Stimulated activated CD4-positive, alpha-beta T cell treated with anti-CD3 and anti-CD28 coated beads, TNF-alpha, amount 100 ng/mL, for 4 hours (primary cell): ENCODE data around the gene KANK3.
A peak's percentile ranks its signal among the peaks of the same experiment; 100 is the strongest.
"Not testable (repeated sequence)": the region's sequence is repeated elsewhere in the genome, so short reads cannot be mapped to it uniquely, and the experiment has no call there.

Experiments used
- DNase-seq, 3 experiments: peaks; one replicate each; pipeline ENCODE4 v3.0.0-alpha.2; 2020; ENCODE audit warnings: low read depth in 3 of 3

Gene KANK3

GRCh38 chr19:8370176-8371010 lies 27.3 kb upstream of the KANK3 start:
- DNase-seq = no peak

DNA sequence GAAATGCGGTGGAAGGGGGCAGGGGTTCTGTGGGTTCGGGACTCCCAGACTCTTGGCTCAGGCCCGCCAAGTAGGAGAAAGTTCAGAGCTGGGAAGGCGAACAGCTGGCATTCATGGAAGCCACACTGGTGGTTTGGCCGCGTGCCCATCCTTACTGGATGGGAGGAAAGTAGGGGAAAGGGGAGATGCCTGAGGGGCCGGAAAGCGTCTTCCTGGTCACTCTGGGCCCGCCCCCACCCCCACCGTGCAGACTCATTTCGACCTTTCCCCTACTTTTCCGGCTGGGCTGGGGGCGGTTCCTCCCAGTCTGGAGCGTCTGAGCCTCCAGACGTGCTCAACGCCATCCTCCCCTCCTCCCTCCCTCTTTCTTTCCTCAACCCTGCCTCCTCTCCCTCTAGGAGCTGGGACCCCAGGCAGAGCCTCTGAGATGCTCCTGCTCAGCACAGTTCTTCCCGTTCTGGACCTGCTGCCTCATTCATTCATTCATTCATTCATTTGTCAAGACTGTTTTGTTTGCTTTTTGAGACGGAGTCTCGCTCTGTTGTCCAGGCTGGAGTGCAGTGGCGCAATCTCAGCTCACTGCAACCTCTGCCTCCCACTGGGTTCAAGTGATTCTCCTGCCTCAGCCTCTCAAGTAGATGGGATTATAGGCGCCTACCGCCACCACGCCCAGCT lies 24.4 kb upstream of the KANK3 start:
- no peak for DNase-seq

DNA sequence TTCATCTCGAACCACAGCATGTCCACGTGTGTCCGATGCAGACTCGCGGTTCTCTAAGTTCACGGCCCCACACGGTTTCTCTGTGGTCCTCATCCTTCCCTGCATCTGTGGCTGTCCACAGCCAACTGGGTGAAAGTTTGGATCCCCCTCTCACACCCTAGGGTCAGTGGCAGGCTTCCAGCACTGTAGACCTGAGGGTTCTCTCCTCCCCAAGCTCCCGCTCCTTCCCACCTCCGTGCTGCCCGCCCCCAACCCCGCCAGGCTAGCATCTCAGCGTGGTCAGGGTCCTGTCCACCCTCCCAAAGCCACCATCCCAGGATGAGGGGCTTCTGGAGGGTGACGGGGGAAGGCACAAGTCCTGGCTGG lies 23.9 kb upstream of the KANK3 start:
- no peak for DNase-seq

GRCh38 chr19:8366121-8366581 lies 23.1 kb upstream of the KANK3 start:
- no peak for DNase-seq

DNA sequence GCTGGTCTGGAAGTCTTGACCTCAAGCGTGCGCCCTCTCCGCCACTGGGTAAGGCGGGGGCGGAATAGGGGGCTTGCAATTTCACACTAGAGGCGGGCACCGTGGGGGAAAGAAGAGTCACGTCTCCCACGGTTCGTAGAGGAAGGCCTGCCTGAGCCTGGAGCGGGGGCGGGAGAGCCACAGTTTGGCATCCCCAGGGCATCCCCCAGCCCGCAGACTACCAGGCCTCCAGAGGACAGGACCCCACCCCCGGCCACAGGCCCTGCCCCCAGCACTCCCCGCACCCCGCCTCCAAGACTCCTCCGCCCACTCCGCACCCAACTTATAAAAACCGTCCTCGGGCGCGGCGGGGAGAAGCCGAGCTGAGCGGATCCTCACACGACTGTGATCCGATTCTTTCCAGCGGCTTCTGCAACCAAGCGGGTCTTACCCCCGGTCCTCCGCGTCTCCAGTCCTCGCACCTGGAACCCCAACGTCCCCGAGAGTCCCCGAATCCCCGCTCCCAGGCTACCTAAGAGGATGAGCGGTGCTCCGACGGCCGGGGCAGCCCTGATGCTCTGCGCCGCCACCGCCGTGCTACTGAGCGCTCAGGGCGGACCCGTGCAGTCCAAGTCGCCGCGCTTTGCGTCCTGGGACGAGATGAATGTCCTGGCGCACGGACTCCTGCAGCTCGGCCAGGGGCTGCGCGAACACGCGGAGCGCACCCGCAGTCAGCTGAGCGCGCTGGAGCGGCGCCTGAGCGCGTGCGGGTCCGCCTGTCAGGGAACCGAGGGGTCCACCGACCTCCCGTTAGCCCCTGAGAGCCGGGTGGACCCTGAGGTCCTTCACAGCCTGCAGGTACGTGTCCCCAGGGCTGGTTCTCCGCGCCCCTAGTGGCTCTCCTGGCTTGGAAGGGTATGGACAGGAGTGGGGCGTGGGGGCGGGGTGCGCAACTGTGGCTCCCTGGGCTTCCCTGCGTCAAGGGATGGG lies 21.0 kb upstream of the KANK3 start, which contains the start of gene ANGPTL4:
Gene ANGPTL4, plus strand, starts transcription at position 353 of the 969 bp plus-strand sequence. Its CDS starts 167 bp downstream, at position 520.
- peak; percentile 29 to 59 (median 37) for DNase-seq

- DNase-seq = no peak
These were observed 19.1 kb upstream of the KANK3 start for GRCh38 chr19:8361921-8362793.

DNA sequence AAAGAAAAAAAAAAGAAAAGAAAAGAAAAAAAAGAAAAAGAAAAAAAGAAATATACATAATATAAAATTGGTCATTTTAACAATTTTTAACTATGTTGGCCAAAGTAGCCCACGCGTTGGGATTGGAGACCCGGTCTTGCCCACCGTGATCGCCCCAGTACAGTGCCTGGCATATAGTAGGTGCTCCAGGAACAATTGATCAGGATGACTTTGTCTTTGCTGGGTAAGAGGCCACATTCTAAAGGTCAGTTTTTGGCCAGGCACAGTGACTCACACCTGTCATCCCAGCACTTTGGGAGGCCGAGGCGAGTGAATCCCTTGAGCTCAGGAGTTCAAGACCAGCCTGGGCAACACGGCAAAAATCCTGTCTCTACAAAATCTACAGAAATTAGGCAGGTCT lies 17.1 kb upstream of the KANK3 start:
- no peak for DNase-seq

DNA sequence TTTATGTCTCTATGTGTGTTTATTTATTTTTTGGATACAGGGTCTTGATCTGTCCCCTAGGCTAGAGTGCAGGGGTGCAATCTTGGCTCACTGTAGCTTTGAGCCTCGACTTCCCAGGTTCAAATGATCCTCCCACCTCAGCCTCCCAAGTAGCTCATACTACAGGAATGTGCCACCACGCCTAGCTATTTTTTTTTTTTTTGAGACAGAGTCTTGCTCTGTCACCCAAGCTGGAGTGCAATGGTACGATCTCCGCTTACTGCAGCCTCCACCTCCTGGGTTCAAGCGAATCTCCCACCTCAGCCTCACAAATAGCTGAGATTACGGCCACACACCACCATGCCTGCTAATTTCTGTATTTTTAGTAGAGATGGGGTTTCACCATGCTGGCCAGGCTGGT lies 15.9 kb upstream of the KANK3 start:
- DNase-seq = no peak

DNA sequence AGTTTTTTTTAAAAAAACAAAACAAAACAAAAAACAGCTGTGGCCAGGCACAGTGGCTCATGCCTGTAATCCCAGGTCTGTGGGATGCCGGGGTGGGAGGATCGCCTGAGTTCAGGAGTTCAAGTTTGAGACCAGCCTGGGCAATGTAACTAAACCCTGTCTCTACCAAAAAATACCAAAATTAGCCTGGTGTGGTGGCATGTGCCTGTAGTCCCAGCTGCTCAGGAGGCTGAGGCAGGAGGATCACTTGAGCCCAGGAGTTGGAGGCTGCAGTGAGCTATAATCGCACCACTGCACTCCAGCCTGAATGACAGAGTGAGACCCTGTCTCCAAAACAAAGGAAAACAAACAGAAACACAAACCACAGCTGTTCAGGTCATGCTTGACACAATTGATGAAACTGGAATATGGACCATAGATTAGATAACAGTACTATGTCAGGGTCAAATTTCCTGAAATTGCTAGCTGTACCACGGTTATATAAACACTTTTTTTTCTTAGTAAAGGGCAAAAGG lies 14.0 kb upstream of the KANK3 start:
- DNase-seq = no peak

DNA sequence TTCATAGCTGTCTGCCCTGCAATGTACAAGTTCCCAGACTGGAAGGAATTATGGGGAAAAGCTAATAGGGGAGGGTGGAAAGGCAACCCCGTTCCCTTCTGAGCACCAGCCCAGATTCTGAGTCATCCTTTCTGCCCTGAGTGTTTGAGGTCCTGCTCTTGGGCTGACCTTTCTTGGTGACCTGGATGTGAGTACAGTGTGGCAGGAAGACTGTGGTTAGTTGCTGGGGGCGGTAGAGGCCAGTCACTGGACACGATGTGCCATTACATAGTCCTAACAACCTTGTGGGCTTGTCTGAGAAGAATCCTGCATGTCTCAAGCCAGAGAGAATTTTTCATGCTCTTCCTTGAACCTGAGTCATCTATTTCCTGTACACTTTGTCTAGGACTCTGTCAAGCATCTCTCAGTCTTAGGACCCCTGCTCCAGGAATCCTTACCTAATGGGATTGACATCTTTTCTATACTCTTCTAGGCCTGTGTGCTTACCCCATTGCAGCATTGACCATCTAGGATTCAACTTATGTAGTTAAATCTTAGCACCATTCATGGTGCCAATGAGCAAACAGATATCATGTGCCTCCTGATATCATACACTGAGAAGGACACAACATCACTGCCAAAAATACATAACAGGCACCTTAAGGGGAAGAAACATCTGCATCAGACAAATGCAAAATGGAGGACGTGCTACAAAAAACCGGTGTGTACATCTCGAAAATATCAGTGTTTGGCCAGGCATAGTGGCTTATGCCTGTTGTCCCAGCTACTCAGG lies 12.8 kb upstream of the KANK3 start:
- DNase-seq = no peak

DNA sequence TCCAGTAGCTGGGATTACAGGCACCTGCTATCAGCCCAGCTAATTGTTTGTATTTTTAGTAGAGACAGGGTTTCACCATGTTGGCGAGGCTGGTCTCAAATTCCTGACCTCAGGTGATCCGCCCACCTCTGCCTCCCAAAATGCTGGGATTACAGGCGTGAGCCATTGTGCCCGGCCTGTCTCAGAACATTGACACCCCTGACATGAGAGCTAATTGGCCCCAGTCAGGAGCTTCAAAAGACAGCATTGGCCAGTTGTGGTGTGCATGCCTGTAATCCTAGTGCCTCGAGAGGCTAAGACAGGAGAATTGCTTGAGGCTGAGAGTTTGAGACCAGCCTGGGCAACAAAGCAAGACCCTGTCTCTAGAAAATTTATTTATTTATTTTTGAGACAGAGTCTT lies 9.8 kb upstream of the KANK3 start:
- not testable (repeated sequence) for DNase-seq

DNA sequence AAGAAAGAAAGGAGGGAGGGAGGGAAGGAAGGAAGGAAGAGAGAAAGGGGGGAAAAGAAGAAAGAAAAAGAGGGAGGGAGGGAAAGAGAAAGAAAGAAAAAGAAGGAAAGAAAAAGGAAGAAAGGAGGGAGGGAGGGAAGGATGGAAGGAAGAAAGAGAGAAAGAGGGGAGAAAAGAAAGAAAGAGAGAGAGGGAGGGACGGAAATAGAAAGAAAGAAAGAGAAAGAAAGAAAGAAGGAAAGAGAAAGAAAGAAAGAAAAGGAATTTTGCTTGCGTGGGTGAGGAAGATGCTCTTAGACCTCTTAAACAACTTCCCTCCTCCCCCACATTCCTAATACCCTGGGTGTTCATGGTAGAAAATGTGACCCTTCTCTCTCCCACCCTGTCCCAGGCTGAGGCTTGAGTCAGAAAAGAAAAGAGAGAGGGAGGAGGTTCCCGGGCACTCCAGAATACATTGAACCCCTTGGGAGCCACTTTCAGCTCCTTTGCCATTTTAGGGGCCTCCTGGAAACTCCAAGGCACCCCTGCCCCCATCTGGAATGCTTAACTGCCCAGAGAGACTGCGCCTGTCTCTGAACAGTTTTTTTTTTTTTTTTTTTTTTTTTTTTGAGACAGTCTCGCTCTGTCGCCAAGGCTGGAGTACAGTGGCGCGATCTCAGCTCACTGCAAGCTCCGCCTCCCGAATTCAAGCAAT lies 9.2 kb upstream of the KANK3 start:
- no peak for DNase-seq

DNA sequence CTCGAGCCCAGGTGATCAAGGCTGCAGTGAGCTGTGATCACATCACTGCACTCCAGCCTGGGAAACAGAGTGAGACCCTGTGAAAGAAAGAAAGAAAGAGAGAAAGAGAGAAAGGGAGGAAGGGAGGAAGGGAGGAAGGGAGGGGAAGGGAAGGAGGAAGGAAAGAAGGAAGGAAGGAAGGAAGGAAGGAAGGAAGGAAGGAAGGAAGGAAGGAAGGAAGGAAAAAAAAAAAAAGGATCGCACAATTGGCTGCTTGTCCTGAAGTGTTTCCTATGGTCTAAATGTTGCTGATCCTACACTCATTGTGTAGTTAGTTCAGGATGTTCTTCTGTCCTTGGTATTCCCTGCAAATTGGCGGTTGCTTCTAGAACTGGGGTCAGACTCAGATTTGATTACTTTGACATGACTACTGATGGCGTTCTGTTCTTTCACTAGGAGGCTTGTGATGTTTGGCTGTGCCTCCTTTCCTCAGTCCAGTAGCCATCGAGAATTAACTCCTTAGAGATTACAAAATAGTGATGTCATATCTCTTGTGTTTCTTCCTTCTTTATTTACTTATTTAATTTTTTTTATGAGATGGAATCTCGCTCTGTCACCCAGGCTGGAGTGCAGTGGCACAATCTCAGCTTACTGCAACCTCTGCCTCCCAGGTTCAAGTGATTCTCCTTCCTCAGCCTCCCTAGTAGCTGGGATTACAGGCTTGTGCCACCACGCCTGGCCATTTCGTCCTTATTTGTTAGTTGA lies 6.7 kb upstream of the KANK3 start:
- DNase-seq = not testable (repeated sequence)

DNA sequence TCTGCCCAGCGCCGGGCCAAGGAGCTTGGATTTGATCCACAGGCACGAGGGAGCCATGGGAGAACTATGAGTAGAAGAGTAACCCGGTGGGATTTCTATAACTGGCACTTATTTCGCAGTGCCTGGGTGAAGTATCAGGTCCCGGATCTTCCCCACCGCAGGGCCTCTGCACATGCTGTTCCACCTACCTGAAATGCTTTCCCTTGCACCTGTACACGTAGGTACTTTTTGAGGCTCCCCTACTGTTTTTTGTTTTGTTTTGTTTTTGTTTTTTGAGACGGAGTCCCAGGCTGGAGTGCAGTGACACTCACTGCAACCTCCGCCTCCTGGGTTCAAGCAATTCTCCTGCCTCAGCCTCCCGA lies 402 bp upstream of the KANK3 start:
- no peak for DNase-seq

- DNase-seq = no peak
These were observed 762 bp downstream of the KANK3 start for GRCh38 chr19:8342316-8342683.

DNA sequence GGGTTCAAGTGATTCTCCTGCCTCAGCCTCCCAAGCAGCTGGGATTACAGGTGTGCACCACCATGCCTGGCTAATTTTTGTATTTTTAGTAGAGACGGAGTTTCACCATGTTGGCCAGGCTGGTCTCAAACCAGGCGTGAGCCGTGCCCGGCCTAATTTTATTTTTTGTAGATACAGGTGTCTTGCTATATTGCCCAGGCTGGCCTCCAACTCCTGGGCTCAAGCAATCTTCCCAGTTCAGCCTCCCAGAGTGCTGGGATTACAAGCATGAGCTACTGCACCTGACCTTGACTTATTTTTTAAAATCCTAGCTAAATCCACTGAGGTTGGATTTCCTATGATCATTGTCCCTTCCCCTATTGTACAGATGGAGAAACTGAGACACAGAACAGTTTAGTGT lies 1.6 kb downstream of the KANK3 start:
- DNase-seq = not testable (repeated sequence)

DNA sequence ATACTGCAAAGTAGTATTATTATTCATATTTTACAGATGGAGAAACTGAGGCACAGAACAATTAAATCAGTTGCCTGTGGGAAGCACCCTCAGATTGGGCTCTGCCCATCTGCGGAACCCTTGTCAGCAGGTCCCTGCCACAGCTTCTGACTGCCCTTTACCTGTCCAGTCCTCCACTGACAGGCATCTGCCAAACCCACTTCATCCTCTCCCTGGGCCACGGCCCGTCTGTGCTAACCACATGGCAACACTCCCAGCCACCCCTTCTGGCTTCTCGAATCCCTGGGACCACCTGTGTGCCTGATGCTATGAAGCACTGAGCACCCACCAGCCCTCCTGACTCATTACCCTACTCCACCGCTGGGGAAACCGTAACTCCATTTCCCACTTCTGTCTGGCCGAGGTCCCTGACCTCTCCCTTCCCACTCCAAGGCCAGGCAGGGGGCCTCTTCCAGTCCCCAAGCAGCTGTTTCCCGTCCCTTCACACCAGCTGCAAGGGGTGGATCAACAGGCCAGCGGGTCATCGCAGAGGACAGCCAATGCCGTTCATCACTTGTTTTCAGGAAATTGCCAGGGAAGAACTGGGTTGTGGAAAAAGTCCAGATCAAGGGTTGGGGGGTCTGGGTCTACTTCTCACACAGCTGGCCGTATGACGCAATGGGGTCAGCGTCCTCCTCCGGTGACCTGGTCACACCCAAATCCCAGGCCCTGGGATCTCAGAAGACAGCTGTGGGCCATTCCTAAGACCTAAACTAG lies 2.5 kb downstream of the KANK3 start:
- DNase-seq = no peak

DNA sequence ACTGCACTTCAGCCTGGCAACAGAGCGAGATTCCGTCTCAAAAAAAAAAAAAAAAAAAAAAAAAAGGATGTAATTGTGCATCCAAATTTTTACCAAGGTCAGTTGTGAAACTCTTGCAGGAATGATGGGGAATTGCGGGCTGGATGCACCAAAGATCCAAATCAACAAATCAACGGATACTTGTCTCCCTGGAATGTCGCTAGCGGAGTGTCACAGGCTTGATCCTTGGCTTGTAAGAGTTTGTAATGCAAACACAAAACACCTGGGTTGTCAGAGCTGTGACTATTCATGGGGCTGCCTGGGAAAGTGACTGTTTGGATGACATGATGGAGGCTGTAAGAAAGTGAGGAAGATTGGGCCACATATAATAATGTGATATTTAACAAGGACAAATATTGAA lies 4.2 kb downstream of the KANK3 start:
- no peak for DNase-seq
